Measurements from ENCODE around the gene ALG6.
A peak's percentile ranks its signal among the peaks of the same experiment; 100 is the strongest.
"Not testable (repeated sequence)": the region's sequence is repeated elsewhere in the genome, so short reads cannot be mapped to it uniquely, and the experiment has no call there.

Gene ALG6

GRCh38 chr1:63325279-63325985 lies 42.0 kb upstream of the ALG6 start:
- Mint-ChIP-seq H3K4me1 (ENCODE audit: low read depth) (peaks cover 33% of the 10 kb centered on the region), H3K27me3 (ENCODE audit: low read depth) (peaks cover 80% of the 10 kb centered on the region), H3K36me3 (ENCODE audit: low read depth) (peaks cover 11% of the 10 kb centered on the region), H3K9me3 (peaks cover 5% of the 10 kb centered on the region), H3K4me3 (no peak overlapping the region), H3K27ac (peak overlapping the region; percentile 72)

GRCh38 chr1:63326106-63326472 lies 41.3 kb upstream of the ALG6 start:
- Mint-ChIP-seq H3K9me3 (peaks cover 5% of the 10 kb centered on the region), H3K27me3 (ENCODE audit: low read depth) (peaks cover 80% of the 10 kb centered on the region), H3K36me3 (ENCODE audit: low read depth) (peaks cover 13% of the 10 kb centered on the region), H3K4me3 (no peak overlapping the region), H3K27ac (peak overlapping the region; percentile 68), H3K4me1 (ENCODE audit: low read depth) (peaks cover 33% of the 10 kb centered on the region)

- Mint-ChIP-seq H3K4me3 (peak overlapping the region; percentile 34), H3K36me3 (ENCODE audit: low read depth) (peaks cover 10% of the 10 kb centered on the region), H3K4me1 (ENCODE audit: low read depth) (peaks cover 28% of the 10 kb centered on the region), H3K27me3 (ENCODE audit: low read depth) (peaks cover 78% of the 10 kb centered on the region), H3K27ac (peak overlapping the region; percentile 68), H3K9me3 (peaks cover 1% of the 10 kb centered on the region)
Observed at GRCh38 chr1:63326473-63327380, 40.7 kb upstream of the ALG6 start.

DNA sequence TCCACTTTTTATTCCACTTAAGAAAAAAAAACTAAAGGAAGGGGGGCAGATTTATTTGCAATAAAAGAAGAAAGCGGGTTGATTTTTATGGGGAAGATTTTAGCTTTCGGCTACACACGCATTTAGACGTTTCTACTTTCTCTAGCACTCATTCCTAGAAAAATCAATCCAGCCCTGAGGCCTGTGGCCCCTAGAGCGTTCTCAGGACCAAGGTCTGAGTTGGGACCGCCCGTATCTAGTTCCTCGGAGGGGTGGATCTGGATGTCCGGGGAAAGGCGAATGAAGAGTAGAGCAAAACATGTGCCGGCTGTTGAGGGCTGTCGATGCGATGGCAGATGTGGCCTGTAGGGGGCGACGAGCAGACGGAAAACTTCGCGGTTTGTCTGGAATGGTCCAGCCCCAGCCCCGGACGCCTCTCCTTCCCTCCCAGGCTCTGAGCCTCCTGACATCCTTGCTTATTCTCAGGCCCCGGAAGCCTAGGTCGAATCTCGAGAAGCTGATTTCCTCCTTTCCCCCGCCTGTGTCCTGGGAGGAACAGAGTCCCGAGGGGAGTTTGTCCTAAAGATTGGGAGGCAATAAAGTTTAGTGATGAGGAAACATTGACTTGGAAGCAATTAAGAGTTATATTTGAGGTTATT lies 39.9 kb upstream of the ALG6 start:
- H3K9me3 Mint-ChIP-seq = no peaks in the 10 kb centered on the region
- peaks cover 26% of the 10 kb centered on the region for H3K4me1 Mint-ChIP-seq (ENCODE audit: low read depth)
- H3K4me3 Mint-ChIP-seq = peak overlapping the region; percentile 34
- peak overlapping the region; percentile 78 for H3K27ac Mint-ChIP-seq
- H3K27me3 Mint-ChIP-seq (ENCODE audit: low read depth) = peaks cover 76% of the 10 kb centered on the region
- H3K36me3 Mint-ChIP-seq (ENCODE audit: low read depth) = peaks cover 7% of the 10 kb centered on the region

GRCh38 chr1:63328122-63328521 lies 39.3 kb upstream of the ALG6 start:
- Mint-ChIP-seq H3K4me1 (ENCODE audit: low read depth) (peaks cover 26% of the 10 kb centered on the region), H3K4me3 (peak overlapping the region; percentile 29), H3K27me3 (ENCODE audit: low read depth) (peaks cover 81% of the 10 kb centered on the region), H3K36me3 (ENCODE audit: low read depth) (peaks cover 7% of the 10 kb centered on the region), H3K27ac (peak overlapping the region; percentile 78), H3K9me3 (no peaks in the 10 kb centered on the region)

- H3K4me1 Mint-ChIP-seq (ENCODE audit: low read depth) = peaks cover 26% of the 10 kb centered on the region
- no peaks in the 10 kb centered on the region for H3K9me3 Mint-ChIP-seq
- H3K27me3 Mint-ChIP-seq (ENCODE audit: low read depth) = peaks cover 81% of the 10 kb centered on the region
- no peak overlapping the region for H3K27ac Mint-ChIP-seq
- peaks cover 7% of the 10 kb centered on the region for H3K36me3 Mint-ChIP-seq (ENCODE audit: low read depth)
- H3K4me3 Mint-ChIP-seq = no peak overlapping the region
Observed at GRCh38 chr1:63328781-63329180, 38.6 kb upstream of the ALG6 start.

- H3K4me3 Mint-ChIP-seq = peak overlapping the region; percentile 4
Observed at GRCh38 chr1:63329621-63330330, 37.7 kb upstream of the ALG6 start.

DNA sequence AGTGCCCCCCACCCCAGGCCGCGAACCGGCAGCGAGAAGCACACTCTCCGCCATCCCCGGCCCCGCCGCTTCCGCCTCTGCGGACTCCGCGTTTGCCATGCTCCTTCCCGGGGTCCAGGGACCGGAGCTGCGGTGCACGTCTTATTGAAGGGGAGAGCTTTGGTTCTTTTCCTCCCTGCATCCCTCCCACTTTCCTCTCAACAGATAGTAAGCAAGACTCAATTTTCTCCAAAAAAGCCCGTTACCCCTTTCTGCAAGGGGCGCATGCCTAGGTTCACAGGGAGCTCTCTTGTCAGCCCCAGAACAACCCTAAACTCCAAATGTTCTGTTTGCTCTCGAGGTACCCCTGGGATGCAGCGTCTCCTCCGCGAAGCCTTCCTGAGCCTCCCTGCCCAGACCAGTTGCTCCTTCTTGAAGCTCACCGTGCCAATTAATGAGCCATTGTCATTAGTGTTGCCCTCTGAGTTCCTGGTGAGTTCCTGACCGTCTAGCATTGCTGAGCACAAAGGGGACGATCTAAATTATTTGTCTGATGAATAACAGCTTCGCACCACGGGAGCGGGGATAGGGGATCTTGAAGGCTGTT lies 37.0 kb upstream of the ALG6 start:
- H3K4me1 Mint-ChIP-seq (ENCODE audit: low read depth) = peaks cover 20% of the 10 kb centered on the region
- H3K27me3 Mint-ChIP-seq (ENCODE audit: low read depth) = peaks cover 86% of the 10 kb centered on the region
- H3K27ac Mint-ChIP-seq = peak overlapping the region; percentile 4
- no peaks in the 10 kb centered on the region for H3K9me3 Mint-ChIP-seq
- no peak overlapping the region for H3K4me3 Mint-ChIP-seq
- peaks cover 6% of the 10 kb centered on the region for H3K36me3 Mint-ChIP-seq (ENCODE audit: low read depth)

More at GRCh38 chr1:63329621-63330330, 37.7 kb upstream of the ALG6 start:
- peaks cover 23% of the 10 kb centered on the region for H3K4me1 Mint-ChIP-seq (ENCODE audit: low read depth)
- H3K27ac Mint-ChIP-seq = no peak overlapping the region
- no peaks in the 10 kb centered on the region for H3K9me3 Mint-ChIP-seq
- peaks cover 85% of the 10 kb centered on the region for H3K27me3 Mint-ChIP-seq (ENCODE audit: low read depth)
- peaks cover 6% of the 10 kb centered on the region for H3K36me3 Mint-ChIP-seq (ENCODE audit: low read depth)

GRCh38 chr1:63342402-63342801 lies 25.0 kb upstream of the ALG6 start:
- Mint-ChIP-seq H3K4me1 (ENCODE audit: low read depth) (no peaks in the 10 kb centered on the region), H3K4me3 (no peak overlapping the region), H3K9me3 (no peaks in the 10 kb centered on the region), H3K36me3 (ENCODE audit: low read depth) (no peaks in the 10 kb centered on the region), H3K27ac (no peak overlapping the region), H3K27me3 (ENCODE audit: low read depth) (peaks cover 8% of the 10 kb centered on the region)

- Mint-ChIP-seq H3K27ac (no peak overlapping the region), H3K27me3 (ENCODE audit: low read depth) (peaks cover 11% of the 10 kb centered on the region), H3K4me3 (no peak overlapping the region), H3K4me1 (ENCODE audit: low read depth) (no peaks in the 10 kb centered on the region), H3K36me3 (ENCODE audit: low read depth) (no peaks in the 10 kb centered on the region), H3K9me3 (no peaks in the 10 kb centered on the region)
Observed at GRCh38 chr1:63343922-63344321, 23.5 kb upstream of the ALG6 start.

DNA sequence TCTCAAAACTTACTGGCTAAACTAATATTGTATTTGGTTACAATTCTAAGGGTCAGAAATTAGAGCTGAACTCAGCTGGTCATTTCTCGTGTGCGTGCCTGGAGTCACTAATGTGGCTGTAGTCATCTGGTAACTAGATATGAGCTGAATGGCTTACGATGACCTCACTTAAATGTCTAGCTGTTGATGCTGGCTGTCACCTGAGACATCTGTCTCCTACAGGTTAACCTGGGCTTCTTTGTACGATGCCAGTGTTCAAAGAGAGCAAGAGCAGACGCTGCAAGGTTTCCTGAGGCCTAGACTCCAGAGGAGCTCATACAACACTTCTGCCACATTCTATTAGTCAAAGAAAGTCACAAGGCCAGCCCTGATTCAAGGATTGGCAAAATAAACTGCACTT lies 17.1 kb upstream of the ALG6 start:
- H3K4me1 Mint-ChIP-seq (ENCODE audit: low read depth) = no peaks in the 10 kb centered on the region
- no peaks in the 10 kb centered on the region for H3K36me3 Mint-ChIP-seq (ENCODE audit: low read depth)
- H3K27ac Mint-ChIP-seq = no peak overlapping the region
- no peak overlapping the region for H3K4me3 Mint-ChIP-seq
- peaks cover 36% of the 10 kb centered on the region for H3K27me3 Mint-ChIP-seq (ENCODE audit: low read depth)
- H3K9me3 Mint-ChIP-seq = no peaks in the 10 kb centered on the region

DNA sequence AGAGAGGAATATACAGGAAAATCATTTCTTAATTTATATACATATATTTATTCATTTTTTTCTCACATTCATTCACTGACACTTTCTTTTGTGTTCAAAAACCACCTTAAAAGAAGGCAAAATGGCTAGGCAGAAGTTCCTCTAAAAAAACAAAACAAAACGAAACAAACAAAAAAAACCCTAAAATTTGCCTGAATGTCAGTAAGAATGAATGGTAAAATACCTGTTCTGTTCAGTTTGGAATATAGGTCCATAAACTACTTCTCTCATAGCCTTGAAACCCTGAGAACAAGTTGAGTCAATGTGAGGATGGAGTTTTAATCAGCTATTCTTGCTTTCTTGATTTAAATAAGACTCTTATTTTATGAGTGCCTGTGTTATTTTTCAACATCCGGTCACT lies 14.7 kb upstream of the ALG6 start:
- H3K9me3 Mint-ChIP-seq = no peaks in the 10 kb centered on the region
- no peak overlapping the region for H3K27ac Mint-ChIP-seq
- H3K36me3 Mint-ChIP-seq (ENCODE audit: low read depth) = no peaks in the 10 kb centered on the region
- no peaks in the 10 kb centered on the region for H3K4me1 Mint-ChIP-seq (ENCODE audit: low read depth)
- peaks cover 31% of the 10 kb centered on the region for H3K27me3 Mint-ChIP-seq (ENCODE audit: low read depth)
- no peak overlapping the region for H3K4me3 Mint-ChIP-seq

- H3K27ac Mint-ChIP-seq; H3K36me3 Mint-ChIP-seq (ENCODE audit: low read depth); H3K4me1 Mint-ChIP-seq (ENCODE audit: low read depth); H3K4me3 Mint-ChIP-seq; H3K9me3 Mint-ChIP-seq: not testable (repeated sequence)
- peaks cover 37% of the 10 kb centered on the region for H3K27me3 Mint-ChIP-seq (ENCODE audit: low read depth)
Observed at GRCh38 chr1:63356234-63356633, 11.2 kb upstream of the ALG6 start.

DNA sequence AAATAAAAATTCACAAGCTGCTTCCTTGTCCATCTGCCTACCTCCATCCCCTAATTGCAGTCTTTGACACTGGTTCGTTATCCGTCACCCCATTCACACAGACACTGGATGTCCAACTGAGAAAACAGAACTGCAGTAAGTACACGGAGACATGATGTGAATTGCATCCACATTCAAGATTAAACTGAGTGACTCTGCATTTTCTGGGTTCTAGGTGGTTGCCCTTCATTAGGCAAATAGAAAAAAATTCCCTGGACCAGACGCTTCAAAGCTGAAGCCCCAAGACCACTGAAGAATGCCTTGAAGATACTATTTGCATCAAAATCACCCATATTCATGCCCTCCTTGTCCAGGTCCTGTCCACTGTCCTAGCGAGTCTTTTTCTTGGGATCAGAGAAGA lies 7.9 kb upstream of the ALG6 start:
- H3K36me3 Mint-ChIP-seq (ENCODE audit: low read depth) = no peaks in the 10 kb centered on the region
- no peak overlapping the region for H3K27ac Mint-ChIP-seq
- peaks cover 31% of the 10 kb centered on the region for H3K27me3 Mint-ChIP-seq (ENCODE audit: low read depth)
- no peaks in the 10 kb centered on the region for H3K4me1 Mint-ChIP-seq (ENCODE audit: low read depth)
- no peak overlapping the region for H3K4me3 Mint-ChIP-seq
- H3K9me3 Mint-ChIP-seq = no peaks in the 10 kb centered on the region

All from T-helper 1 cell treated with Interleukin-12 subunit alpha and Interleukin-12 subunit beta and Interleukin-4 antibody, amounts not matched to agents 30 μg/mL and 1 μg/mL, for 36 hours (primary cell).